Measurements from ENCODE around the gene IP6K3.

- TF ChIP-seq EZH2phosphoT487 (IDR thresholded peaks at IDR 0.05; ENCODE audit: low read length) = no peak
- no peak for TF ChIP-seq CTCF (IDR thresholded peaks at IDR 0.05; ENCODE audit: low read length)
- no peak for TF ChIP-seq EZH2 (optimal IDR thresholded peaks at IDR 0.05; ENCODE audit: low read depth, low read length)
Observed at GRCh38 chr6:33694977-33695376, 51.7 kb downstream of the IP6K3 start.
